ENCODE data around the gene PCBP3. TPM values are rescaled to one million over a fixed set of nuclear protein-coding genes. Genes with fewer than 3 reads are reported as not detected.

PCBP3 gene
- total and polyA plus RNA-seq, 2 donors (not counting 3 experiments of a cell fraction or from before 2014, with no cell fraction given): 0.06 to 1.1 TPM

- Histone ChIP-seq H3K79me2 (ENCODE audit: control insufficient read depth, insufficient read depth, low read length) (no peaks in the 10 kb centered on the region), H4K20me1 (replicated peaks; ENCODE audit: control insufficient read depth, extremely low read depth, insufficient read depth, low read length) (no peaks in the 10 kb centered on the region), H3K4me3 (replicated peaks in 1 of 3; ENCODE audit: insufficient read depth in 1 of 3, low read depth in 1 of 3, low read length in 3 of 3) (no peak overlapping the region), H3K36me3 (ENCODE audit: control insufficient read depth in 2 of 2, extremely low read depth in 1 of 2, insufficient read depth in 2 of 2, low read length in 2 of 2) (no peaks in the 10 kb centered on the region), H3K4me2 (ENCODE audit: insufficient read depth, low read length) (no peak overlapping the region), H3K27me3 (ENCODE audit: control insufficient read depth in 2 of 2, insufficient read depth in 2 of 2, low read length in 2 of 2) (no peaks in the 10 kb centered on the region), H3K9me3 (replicated peaks; ENCODE audit: control insufficient read depth, insufficient read depth, low read length) (no peaks in the 10 kb centered on the region), H3K27ac (ENCODE audit: insufficient read depth, low read depth, low read length) (no peak overlapping the region), H2AFZ (ENCODE audit: low read depth, low read length) (no peak overlapping the region), H3K9me1 (replicated peaks; ENCODE audit: control insufficient read depth, extremely low read depth, insufficient read depth, low read length) (no peaks in the 10 kb centered on the region), H3K4me1 (ENCODE audit: control insufficient read depth, extremely low read depth, insufficient read depth, low read length) (no peaks in the 10 kb centered on the region), H3K9ac (replicated peaks; ENCODE audit: extremely low read depth, insufficient read depth, low read length) (no peak overlapping the region)
- POLR2A ChIA-PET: no interaction called here
- dilution Hi-C loops (cut with MboI; ENCODE audit: extremely low pct_ligation_motif_present, low sequenced_read_pairs) (no loop called here), intact Hi-C loops (cut with micrococcal nuclease) (no loop called here)
- DNase-seq (ENCODE audit: low read depth, low spot score) (no peak), FAIRE-seq (no peak)
- no TSS peak for BruUV-seq (replicated peaks)
- TF ChIP-seq MAX (IDR thresholded peaks at IDR 0.05; ENCODE audit: insufficient read depth, insufficient read length) (no peak), FOS (IDR thresholded peaks at IDR 0.05; ENCODE audit: borderline replicate concordance, insufficient read depth, low read length) (no peak), GATA2 (IDR thresholded peaks at IDR 0.05; ENCODE audit: insufficient read depth, insufficient read length, low read depth, low read length) (no peak), POLR2A (IDR thresholded peaks at IDR 0.05; ENCODE audit: low read depth, low read length) (no peak), CTCF (IDR thresholded peaks at IDR 0.05; ENCODE audit: extremely low read depth in 1 of 2, insufficient read depth in 1 of 2, low read depth in 1 of 2, low read length in 2 of 2) (no peak), EZH2 (IDR thresholded peaks at IDR 0.05; ENCODE audit: borderline replicate concordance, low read depth, low read length, severe bottlenecking) (no peak), JUN (IDR thresholded peaks at IDR 0.05; ENCODE audit: borderline replicate concordance, insufficient read depth, insufficient read length, low read depth) (no peak), MYC (IDR thresholded peaks at IDR 0.05; ENCODE audit: low read depth, low read length) (no peak), POLR2AphosphoS5 (IDR thresholded peaks at IDR 0.05; ENCODE audit: insufficient read depth, low read depth, low read length) (no peak)
- CTCF ChIA-PET: no interaction called here
Observed at GRCh38 chr21:45865106-45865835, 221.7 kb downstream of the PCBP3 start.

All from endothelial cell of umbilical vein (primary cell).